Measurements from ENCODE around the gene HMBS. TPM values are rescaled to one million over a fixed set of nuclear protein-coding genes. Genes with fewer than 3 reads are reported as not detected.

The HMBS gene
- total and polyA plus RNA-seq, 5 donors from 2014 or later, result 5.9 to 15.5 (median 13.3) TPM

DNA sequence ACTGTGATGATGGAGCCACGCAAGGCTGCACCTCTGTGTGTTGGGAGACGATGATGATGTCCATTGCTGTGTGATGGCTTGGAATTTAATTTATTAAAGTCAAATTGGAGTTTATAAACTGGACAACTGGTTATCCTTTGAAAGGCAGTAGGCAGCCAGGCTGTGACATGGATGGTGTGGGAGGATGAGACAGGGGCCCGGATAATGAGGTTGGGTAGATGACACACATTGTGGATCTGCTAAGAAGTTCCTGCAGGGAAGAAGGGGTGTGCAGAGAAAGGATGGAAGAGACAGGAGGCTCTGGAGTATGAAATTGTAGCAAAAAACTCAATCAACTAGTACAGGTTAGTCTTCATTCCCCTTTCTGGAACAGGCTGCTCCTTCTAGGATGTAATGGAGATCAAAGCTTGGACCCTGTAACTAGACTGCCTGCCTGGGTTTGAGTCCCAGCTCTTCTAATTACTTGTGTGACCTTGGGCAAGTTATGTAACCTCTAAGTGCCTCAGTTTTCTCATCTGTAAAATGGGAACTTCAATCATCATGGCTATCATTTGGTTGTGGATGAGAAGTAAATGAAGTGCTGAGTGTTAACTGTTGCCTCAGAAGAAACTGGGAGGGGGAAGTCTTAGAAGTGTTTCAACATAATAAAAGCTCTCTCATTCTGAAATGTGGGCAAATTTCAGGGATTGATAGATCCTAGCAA is 32.5 kb downstream of the HMBS start:
- H3K36me3 Mint-ChIP-seq, result peaks cover 26% of the 10 kb centered on the region
- peaks cover 13 to 38% (median 27%) of the 10 kb centered on the region in 4 donors for H3K4me1 Mint-ChIP-seq

DNA sequence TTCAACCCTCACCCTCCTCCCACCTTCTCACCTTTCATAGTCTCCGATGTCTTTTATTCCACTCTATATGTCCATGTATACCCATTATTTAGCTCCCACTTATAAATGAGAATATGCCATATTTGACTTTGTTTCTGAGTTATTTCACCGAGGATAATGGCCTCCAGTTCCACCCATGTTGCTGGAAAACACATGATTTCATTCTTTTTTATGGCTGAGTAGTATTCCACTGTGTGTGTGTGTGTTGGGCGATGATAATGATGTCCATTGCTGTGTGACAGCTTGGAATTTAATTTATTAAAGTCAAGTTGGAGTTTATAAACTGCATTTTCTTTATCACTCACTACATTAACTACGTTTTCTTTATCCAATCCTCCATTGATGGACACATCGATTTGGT is 33.5 kb downstream of the HMBS start:
- Histone ChIP-seq H3K4me1 (ENCODE audit: control insufficient read depth, insufficient read depth, low read length, poor library complexity, severe bottlenecking) (peaks cover 38% of the 10 kb centered on the region), H3K4me3 (ENCODE audit: low read depth, low read length) (no peak overlapping the region), H3K36me3 (ENCODE audit: control insufficient read depth, insufficient read depth, low read length) (peaks cover 25% of the 10 kb centered on the region), H3K27ac (ENCODE audit: insufficient read depth, low read length, poor library complexity, severe bottlenecking) (peak overlapping the region; percentile 1), H3K9me3 (ENCODE audit: control insufficient read depth in 2 of 2, low read length in 2 of 2) (no peaks in the 10 kb centered on the region), H3K27me3 (ENCODE audit: control insufficient read depth, insufficient read depth, low read length) (no peaks in the 10 kb centered on the region)
- H3K36me3 Mint-ChIP-seq, result peaks cover 24% of the 10 kb centered on the region
- DNase-seq (no peak), ATAC-seq (ENCODE audit: low read depth in 2 of 2) (no peak)
- no peaks in the 10 kb centered on the region for H3K27me3 Mint-ChIP-seq
- no peaks in the 10 kb centered on the region for H3K9me3 Mint-ChIP-seq
- no peak overlapping the region for H3K4me3 Mint-ChIP-seq
- peaks cover 18 to 48% (median 34%) of the 10 kb centered on the region in 4 donors for H3K4me1 Mint-ChIP-seq
- no peak overlapping the region for H3K27ac Mint-ChIP-seq

More for the DNA sequence above, 32.5 kb downstream of the HMBS start:
- H3K27ac ChIP-seq (ENCODE audit: insufficient read depth, low read length, poor library complexity, severe bottlenecking), result no peak overlapping the region
- no peaks in the 10 kb centered on the region for H3K27me3 Mint-ChIP-seq
- ATAC-seq (ENCODE audit: low read depth in 2 of 2) (no peak), DNase-seq (no peak)
- H3K27me3 ChIP-seq (ENCODE audit: control insufficient read depth, insufficient read depth, low read length), result no peaks in the 10 kb centered on the region
- H3K4me3 Mint-ChIP-seq, result no peak overlapping the region
- H3K9me3 Mint-ChIP-seq, result no peaks in the 10 kb centered on the region
- H3K4me3 ChIP-seq (ENCODE audit: low read depth, low read length), result no peak overlapping the region
- peaks cover 34% of the 10 kb centered on the region for H3K36me3 ChIP-seq (ENCODE audit: control insufficient read depth, insufficient read depth, low read length)
- H3K9me3 ChIP-seq (ENCODE audit: control insufficient read depth in 2 of 2, low read length in 2 of 2), result no peaks in the 10 kb centered on the region
- no peak overlapping the region for H3K27ac Mint-ChIP-seq
- H3K4me1 ChIP-seq (ENCODE audit: control insufficient read depth, insufficient read depth, low read length, poor library complexity, severe bottlenecking), result peaks cover 27% of the 10 kb centered on the region

DNA sequence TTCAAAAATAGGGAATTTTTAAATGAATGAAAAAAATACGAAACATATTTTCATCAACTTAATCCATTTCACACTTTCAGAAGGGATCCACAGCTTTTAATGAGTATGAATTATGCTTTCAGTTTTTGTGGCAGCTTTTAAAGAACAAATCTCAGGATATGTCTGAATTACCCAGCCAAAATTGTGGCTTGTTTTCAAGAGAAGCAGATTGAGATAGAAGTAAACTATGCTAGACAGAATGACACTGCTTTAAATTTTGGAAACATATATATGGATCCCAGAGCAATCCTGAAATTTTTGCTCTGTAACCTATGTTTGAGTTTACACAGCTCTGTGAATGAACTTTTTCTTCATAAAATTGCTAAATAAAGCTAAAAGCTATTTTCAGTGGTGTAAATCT is 34.3 kb downstream of the HMBS start:
- Histone ChIP-seq H3K36me3 (ENCODE audit: control insufficient read depth, insufficient read depth, low read length) (peaks cover 21% of the 10 kb centered on the region), H3K9me3 (ENCODE audit: control insufficient read depth in 2 of 2, low read length in 2 of 2) (no peaks in the 10 kb centered on the region), H3K4me3 (ENCODE audit: low read depth, low read length) (no peak overlapping the region), H3K27me3 (ENCODE audit: control insufficient read depth, insufficient read depth, low read length) (no peaks in the 10 kb centered on the region), H3K27ac (ENCODE audit: insufficient read depth, low read length, poor library complexity, severe bottlenecking) (no peak overlapping the region), H3K4me1 (ENCODE audit: control insufficient read depth, insufficient read depth, low read length, poor library complexity, severe bottlenecking) (peaks cover 38% of the 10 kb centered on the region)
- Mint-ChIP-seq H3K4me3 (peak overlapping the region in 1 of 4 donors; percentile 39), H3K27ac (no peak overlapping the region), H3K27me3 (no peaks in the 10 kb centered on the region), H3K4me1 (peaks cover 18 to 54% (median 37%) of the 10 kb centered on the region in 4 donors), H3K36me3 (peaks cover 24% of the 10 kb centered on the region), H3K9me3 (no peaks in the 10 kb centered on the region)
- DNase-seq (no peak), ATAC-seq (ENCODE audit: low read depth in 2 of 2) (no peak)

DNA sequence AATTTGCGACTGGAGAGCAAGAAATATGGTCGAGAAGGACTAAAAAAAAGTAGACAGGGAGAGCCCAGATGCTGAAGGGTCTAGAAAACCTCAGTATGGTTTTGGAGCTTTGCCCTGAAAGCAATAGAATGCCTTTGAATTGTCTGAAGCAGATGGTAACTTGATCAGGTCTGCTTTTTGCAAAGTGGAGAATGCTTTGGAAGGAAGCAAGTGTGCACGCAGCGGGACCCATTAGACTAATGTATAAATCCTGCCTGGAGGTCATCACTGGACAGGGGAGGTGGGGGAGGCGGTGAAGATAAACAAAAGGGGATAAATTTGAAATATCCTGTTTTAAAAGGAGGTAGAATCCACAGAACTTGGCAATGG is 35.9 kb downstream of the HMBS start:
- Histone ChIP-seq H3K27ac (ENCODE audit: insufficient read depth, low read length, poor library complexity, severe bottlenecking) (peak overlapping the region; percentile 84), H3K36me3 (ENCODE audit: control insufficient read depth, insufficient read depth, low read length) (peaks cover 25% of the 10 kb centered on the region), H3K9me3 (ENCODE audit: control insufficient read depth in 2 of 2, low read length in 2 of 2) (no peaks in the 10 kb centered on the region), H3K27me3 (ENCODE audit: control insufficient read depth, insufficient read depth, low read length) (no peaks in the 10 kb centered on the region), H3K4me3 (ENCODE audit: low read depth, low read length) (peak overlapping the region; percentile 84), H3K4me1 (ENCODE audit: control insufficient read depth, insufficient read depth, low read length, poor library complexity, severe bottlenecking) (peaks cover 28% of the 10 kb centered on the region)
- Mint-ChIP-seq H3K9me3 (no peaks in the 10 kb centered on the region), H3K4me1 (peaks cover 13 to 54% (median 34%) of the 10 kb centered on the region in 4 donors), H3K27ac (peak overlapping the region; percentile 86 to 97 (median 95)), H3K36me3 (peaks cover 22% of the 10 kb centered on the region), H3K27me3 (no peaks in the 10 kb centered on the region), H3K4me3 (peak overlapping the region; percentile 92 to 95 (median 94))
- DNase-seq (no peak), ATAC-seq (ENCODE audit: low read depth in 2 of 2) (no peak)

DNA sequence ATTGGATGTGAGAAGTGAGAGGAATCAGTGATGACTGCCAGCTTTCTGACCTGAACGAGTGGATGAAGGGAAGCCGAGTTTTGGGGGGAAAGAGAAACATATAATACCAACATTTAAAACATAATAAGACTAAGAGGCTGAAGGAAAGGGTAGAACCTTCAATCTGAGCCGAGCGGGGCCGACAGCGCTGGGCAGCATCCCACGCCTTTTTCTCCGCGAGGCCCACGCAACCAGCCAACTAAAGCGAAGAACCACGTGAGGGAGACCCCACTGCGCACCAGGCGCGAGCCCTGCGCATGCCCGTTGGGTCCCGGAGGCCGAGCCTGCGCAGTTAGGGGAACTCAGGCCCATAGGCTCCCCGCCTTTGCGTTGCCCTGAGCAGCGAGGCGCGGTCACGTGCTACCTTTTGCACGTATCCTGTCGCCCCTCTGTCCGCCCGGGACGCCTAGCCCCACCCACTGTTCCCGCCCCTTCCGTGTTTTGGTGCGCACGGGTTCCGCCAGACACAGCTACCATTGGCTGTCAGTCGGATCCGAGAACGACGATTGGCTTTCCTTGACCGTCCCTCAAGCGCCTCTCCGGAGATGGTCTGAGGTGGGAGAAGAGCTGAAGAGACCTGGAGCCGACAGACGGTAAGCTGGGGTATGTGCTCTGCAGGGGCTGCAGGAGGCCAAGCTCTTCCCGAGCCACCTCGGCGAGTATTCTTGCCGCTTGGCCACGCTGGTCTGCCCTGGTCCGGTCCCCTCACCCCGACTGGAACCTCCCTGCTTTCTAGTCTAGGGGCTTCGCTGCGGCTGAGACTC is 36.5 kb downstream of the HMBS start, which contains the start of gene HINFP:
HINFP (plus strand) TSS at position 573 of the 803 bp plus-strand sequence. CDS start 5,365 bp downstream, outside the sequence.
- H3K36me3 ChIP-seq (ENCODE audit: control insufficient read depth, insufficient read depth, low read length), result peaks cover 22% of the 10 kb centered on the region
- no peaks in the 10 kb centered on the region for H3K9me3 ChIP-seq (ENCODE audit: control insufficient read depth in 2 of 2, low read length in 2 of 2)
- Mint-ChIP-seq H3K9me3 (no peaks in the 10 kb centered on the region), H3K27me3 (no peaks in the 10 kb centered on the region), H3K4me3 (peak within 1 kb of the TSS; percentile 92 to 95 (median 94)), H3K4me1 (peaks cover 13 to 52% (median 31%) of the 10 kb centered on the region in 4 donors), H3K36me3 (peaks cover 19% of the 10 kb centered on the region), H3K27ac (peak within 1 kb of the TSS; percentile 86 to 97 (median 95))
- peak within 1 kb of the TSS; percentile 84 for H3K27ac ChIP-seq (ENCODE audit: insufficient read depth, low read length, poor library complexity, severe bottlenecking)
- DNase-seq (peak; percentile 98 to 100 (median 100)), ATAC-seq (ENCODE audit: low read depth in 2 of 2) (peak; percentile 96 to 99)
- H3K4me1 ChIP-seq (ENCODE audit: control insufficient read depth, insufficient read depth, low read length, poor library complexity, severe bottlenecking), result peaks cover 23% of the 10 kb centered on the region
- peak within 1 kb of the TSS; percentile 88 for H3K4me3 ChIP-seq (ENCODE audit: low read depth, low read length)
- no peaks in the 10 kb centered on the region for H3K27me3 ChIP-seq (ENCODE audit: control insufficient read depth, insufficient read depth, low read length)

DNA sequence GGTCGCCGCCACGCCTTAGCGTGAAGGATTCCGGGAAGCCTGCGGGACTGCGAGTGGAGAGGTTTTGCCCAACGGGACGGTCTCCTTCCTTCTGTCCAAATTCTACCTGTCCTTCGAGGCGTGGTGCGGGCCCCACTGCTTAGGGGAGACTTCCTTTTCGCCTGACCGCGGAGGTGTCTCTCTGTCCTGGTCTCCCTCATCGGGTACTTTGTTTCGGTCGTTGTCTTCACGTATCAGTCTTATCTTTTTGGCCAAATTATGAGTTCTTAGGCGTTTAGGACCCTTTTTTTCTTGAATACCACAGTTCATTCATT is 37.1 kb downstream of the HMBS start:
- no peak for ATAC-seq (ENCODE audit: low read depth in 2 of 2)
- H3K4me1 Mint-ChIP-seq, result peaks cover 13 to 52% (median 35%) of the 10 kb centered on the region in 4 donors

DNA sequence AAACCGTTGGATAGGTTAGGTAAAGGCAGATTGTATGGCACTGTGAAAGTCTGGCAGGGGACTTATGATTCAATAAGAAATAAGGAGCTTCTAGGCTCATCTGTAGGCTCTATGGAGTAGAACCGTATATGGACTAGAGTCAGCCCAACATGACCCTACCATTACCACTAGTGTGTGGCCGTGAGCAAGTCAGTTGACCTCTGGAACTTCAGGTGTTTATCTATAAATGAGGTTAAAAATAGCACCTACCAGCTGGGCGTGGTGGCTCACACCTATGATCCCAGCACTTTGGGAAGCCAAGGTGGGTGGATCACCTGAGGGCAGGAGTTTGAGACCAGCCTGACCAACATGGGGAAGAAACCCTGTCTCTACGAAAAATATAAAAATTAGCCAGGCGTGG is 41.1 kb downstream of the HMBS start:
- no peak overlapping the region for H3K27ac Mint-ChIP-seq
- no peaks in the 10 kb centered on the region for H3K9me3 Mint-ChIP-seq
- H3K4me1 ChIP-seq (ENCODE audit: control insufficient read depth, insufficient read depth, low read length, poor library complexity, severe bottlenecking), result peaks cover 20% of the 10 kb centered on the region
- no peak overlapping the region for H3K4me3 Mint-ChIP-seq
- peaks cover 16 to 51% (median 32%) of the 10 kb centered on the region in 4 donors for H3K4me1 Mint-ChIP-seq
- DNase-seq (no peak), ATAC-seq (ENCODE audit: low read depth in 2 of 2) (no peak)
- no peaks in the 10 kb centered on the region for H3K27me3 ChIP-seq (ENCODE audit: control insufficient read depth, insufficient read depth, low read length)
- H3K36me3 Mint-ChIP-seq, result peaks cover 29% of the 10 kb centered on the region
- peaks cover 26% of the 10 kb centered on the region for H3K36me3 ChIP-seq (ENCODE audit: control insufficient read depth, insufficient read depth, low read length)
- no peak overlapping the region for H3K4me3 ChIP-seq (ENCODE audit: low read depth, low read length)
- no peaks in the 10 kb centered on the region for H3K27me3 Mint-ChIP-seq
- no peaks in the 10 kb centered on the region for H3K9me3 ChIP-seq (ENCODE audit: control insufficient read depth in 2 of 2, low read length in 2 of 2)
- H3K27ac ChIP-seq (ENCODE audit: insufficient read depth, low read length, poor library complexity, severe bottlenecking), result no peak overlapping the region

More for the DNA sequence above, 37.1 kb downstream of the HMBS start:
- Histone ChIP-seq H3K27ac (ENCODE audit: insufficient read depth, low read length, poor library complexity, severe bottlenecking) (peak overlapping the region; percentile 84), H3K9me3 (ENCODE audit: control insufficient read depth in 2 of 2, low read length in 2 of 2) (no peaks in the 10 kb centered on the region), H3K4me1 (ENCODE audit: control insufficient read depth, insufficient read depth, low read length, poor library complexity, severe bottlenecking) (peaks cover 23% of the 10 kb centered on the region), H3K4me3 (ENCODE audit: low read depth, low read length) (peak overlapping the region; percentile 88), H3K36me3 (ENCODE audit: control insufficient read depth, insufficient read depth, low read length) (peaks cover 19% of the 10 kb centered on the region), H3K27me3 (ENCODE audit: control insufficient read depth, insufficient read depth, low read length) (no peaks in the 10 kb centered on the region)
- no peaks in the 10 kb centered on the region for H3K9me3 Mint-ChIP-seq
- H3K27me3 Mint-ChIP-seq, result no peaks in the 10 kb centered on the region
- DNase-seq, result no peak
- peaks cover 20% of the 10 kb centered on the region for H3K36me3 Mint-ChIP-seq
- H3K4me3 Mint-ChIP-seq, result peak overlapping the region; percentile 92 to 95 (median 94)
- peak overlapping the region; percentile 86 to 97 (median 95) for H3K27ac Mint-ChIP-seq
